Transverse colon (tissue), 4 donors: Measurements from ENCODE around the gene PRICKLE2.

Experiments
- EP300 ChIP-seq: sonication (generic); formaldehyde crosslinking; IDR thresholded peaks from one replicate; pipeline ENCODE4 v1.6.1; 2017; ENCODE audit warnings: antibody characterized with exemption, low read depth
- POLR2AphosphoS5 ChIP-seq, 3 donors: sonication (generic); formaldehyde crosslinking; IDR thresholded peaks; one replicate each; pipeline ENCODE4 v1.6.1; 2016; ENCODE audit warnings: antibody characterized with exemption in 3 of 3
- TF ChIP-seq, protein P1 (sequence below), 5 experiments: fragments of 200-600 bp in 3 of 5; fragments of 450-650 bp in 2 of 5; sonication (generic) in 3 of 5; IDR thresholded peaks; 1 replicate in 2 of 5; 2 replicates in 3 of 5; pipeline ENCODE4 v1.5.1; 2016 to 2017; ENCODE audit warnings: antibody characterized with exemption in 5 of 5, inconsistent platforms in 3 of 5, mild to moderate bottlenecking in 2 of 5, moderate library complexity in 1 of 5

DNA sequence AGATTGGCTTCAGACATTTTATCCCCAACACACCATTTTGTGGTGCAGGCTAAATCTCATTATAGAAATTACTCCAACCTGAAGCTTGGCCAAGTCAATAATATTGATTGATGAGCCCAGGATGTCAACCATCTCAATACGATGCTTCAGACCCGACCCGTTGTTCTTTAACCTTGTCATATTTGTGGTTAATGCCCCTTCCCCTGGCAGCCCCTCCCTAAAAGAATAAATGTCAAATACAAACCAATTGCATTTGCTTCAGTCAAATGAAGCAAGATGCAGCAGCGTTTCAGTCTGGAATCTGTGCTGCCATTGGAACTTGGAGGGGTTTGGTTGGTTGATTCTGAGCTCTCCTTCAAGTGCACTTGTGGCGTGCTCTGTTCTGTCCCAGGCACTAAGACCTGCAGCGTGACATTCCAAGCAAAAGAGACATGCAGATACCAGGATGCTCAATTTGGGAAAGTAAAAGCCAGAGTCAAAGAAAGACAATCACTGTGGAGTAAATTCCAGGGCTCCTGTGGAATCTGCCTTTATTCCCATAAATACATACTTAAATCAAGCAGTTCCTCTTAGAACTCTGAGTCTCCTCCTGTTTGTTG lies 178.2 kb downstream of the PRICKLE2 start:
- TF ChIP-seq, protein P1, sequence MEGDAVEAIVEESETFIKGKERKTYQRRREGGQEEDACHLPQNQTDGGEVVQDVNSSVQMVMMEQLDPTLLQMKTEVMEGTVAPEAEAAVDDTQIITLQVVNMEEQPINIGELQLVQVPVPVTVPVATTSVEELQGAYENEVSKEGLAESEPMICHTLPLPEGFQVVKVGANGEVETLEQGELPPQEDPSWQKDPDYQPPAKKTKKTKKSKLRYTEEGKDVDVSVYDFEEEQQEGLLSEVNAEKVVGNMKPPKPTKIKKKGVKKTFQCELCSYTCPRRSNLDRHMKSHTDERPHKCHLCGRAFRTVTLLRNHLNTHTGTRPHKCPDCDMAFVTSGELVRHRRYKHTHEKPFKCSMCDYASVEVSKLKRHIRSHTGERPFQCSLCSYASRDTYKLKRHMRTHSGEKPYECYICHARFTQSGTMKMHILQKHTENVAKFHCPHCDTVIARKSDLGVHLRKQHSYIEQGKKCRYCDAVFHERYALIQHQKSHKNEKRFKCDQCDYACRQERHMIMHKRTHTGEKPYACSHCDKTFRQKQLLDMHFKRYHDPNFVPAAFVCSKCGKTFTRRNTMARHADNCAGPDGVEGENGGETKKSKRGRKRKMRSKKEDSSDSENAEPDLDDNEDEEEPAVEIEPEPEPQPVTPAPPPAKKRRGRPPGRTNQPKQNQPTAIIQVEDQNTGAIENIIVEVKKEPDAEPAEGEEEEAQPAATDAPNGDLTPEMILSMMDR (IDR thresholded peaks at IDR 0.05) = no peak
- TF ChIP-seq POLR2AphosphoS5 (IDR thresholded peaks at IDR 0.05) = no peak
- TF ChIP-seq EP300 = no peak
